Mesodermal cell (in vitro differentiated cells): ENCODE results near the gene KCNAB2.

Experiments
- H3K27ac ChIP-seq: 2 replicates; pipeline ENCODE4 v1.7.0; 2013; ENCODE audit warnings: mild to moderate bottlenecking, low read depth, low read length, moderate library complexity; ENCODE audit not compliant: severe bottlenecking
- H3K36me3 ChIP-seq: 2 replicates; pipeline ENCODE4 v1.7.1; 2013; ENCODE audit warnings: mild to moderate bottlenecking, low read length, moderate library complexity; ENCODE audit not compliant: control insufficient read depth, insufficient read depth
- H3K4me1 ChIP-seq: one replicate; pipeline ENCODE4 v1.7.1; 2013; ENCODE audit warnings: mild to moderate bottlenecking, low read length; ENCODE audit not compliant: insufficient read depth, control insufficient read depth, poor library complexity, severe bottlenecking
- H3K4me3 ChIP-seq: 2 replicates; pipeline ENCODE4 v1.7.0; 2013; ENCODE audit warnings: low read length, control low read depth, mild to moderate bottlenecking; ENCODE audit not compliant: insufficient read depth, poor library complexity, severe bottlenecking; ENCODE audit errors: extremely low read depth
- H3K9me3 ChIP-seq: 2 replicates; pipeline ENCODE4 v1.7.1; 2013; ENCODE audit warnings: mild to moderate bottlenecking, low read length, moderate library complexity; ENCODE audit not compliant: control insufficient read depth
- WGBS, 2 experiments: methylation state at CpG; one replicate each; pipeline ENCODE4 v1.1.5; 2013; ENCODE audit warnings: missing lambda C conversion rate in 2 of 2; ENCODE audit not compliant: insufficient coverage in 2 of 2; 5-methylcytosine and 5-hydroxymethylcytosine counted together

KCNAB2 gene

DNA sequence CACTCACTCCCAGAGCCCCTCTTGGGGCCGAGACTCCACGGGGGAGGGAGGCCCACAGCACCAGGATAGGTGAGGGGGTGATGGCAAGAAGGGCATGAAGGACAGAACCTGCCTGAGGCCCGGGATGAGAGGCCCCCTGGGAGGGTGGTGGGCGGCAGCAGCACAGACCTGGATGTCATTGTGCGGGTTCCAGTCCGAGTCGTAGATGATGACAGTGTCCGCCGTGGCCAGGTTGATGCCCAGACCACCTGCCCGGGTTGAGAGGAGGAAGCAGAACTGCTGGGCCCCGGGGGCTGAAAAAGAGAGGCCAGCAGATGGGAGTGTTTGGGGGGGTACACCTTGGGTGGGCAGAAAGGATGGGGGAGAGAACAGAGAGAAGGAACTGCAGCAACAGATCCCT lies 84.3 kb downstream of the KCNAB2 start:
- Histone ChIP-seq H3K4me3 (no peak overlapping the region), H3K9me3 (no peaks in the 10 kb centered on the region), H3K27ac (no peak overlapping the region), H3K4me1 (no peaks in the 10 kb centered on the region), H3K36me3 (no peaks in the 10 kb centered on the region)
- 84 to 89% methylated on average over 8 of the region's 11 CpGs for WGBS, 2 experiments

DNA sequence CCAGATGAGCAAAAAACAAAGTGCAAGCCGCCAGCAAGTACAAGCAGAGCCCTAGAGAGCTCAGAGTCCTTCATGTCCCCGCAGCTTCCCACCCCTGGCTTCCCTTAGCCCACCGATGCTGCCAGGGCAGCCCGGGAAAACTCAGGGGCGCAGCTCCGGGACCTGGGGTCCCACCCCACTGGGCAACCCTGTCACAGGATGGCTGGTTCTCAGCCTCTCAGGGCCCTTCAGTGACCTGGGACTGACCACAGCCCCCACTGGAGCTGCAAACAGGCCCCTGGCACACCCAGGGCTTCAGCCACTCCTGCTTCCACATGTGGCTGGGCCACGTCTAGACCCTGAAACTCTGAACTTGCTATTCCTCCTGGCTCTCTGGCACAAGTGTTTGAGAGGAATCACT lies 84.9 kb downstream of the KCNAB2 start:
- 88 to 94% methylated on average over 4 to 7 of the region's 7 CpGs for WGBS, 2 experiments
- no peaks in the 10 kb centered on the region for H3K9me3 ChIP-seq
- H3K27ac ChIP-seq: no peak overlapping the region
- no peaks in the 10 kb centered on the region for H3K36me3 ChIP-seq
- no peaks in the 10 kb centered on the region for H3K4me1 ChIP-seq
- no peak overlapping the region for H3K4me3 ChIP-seq

DNA sequence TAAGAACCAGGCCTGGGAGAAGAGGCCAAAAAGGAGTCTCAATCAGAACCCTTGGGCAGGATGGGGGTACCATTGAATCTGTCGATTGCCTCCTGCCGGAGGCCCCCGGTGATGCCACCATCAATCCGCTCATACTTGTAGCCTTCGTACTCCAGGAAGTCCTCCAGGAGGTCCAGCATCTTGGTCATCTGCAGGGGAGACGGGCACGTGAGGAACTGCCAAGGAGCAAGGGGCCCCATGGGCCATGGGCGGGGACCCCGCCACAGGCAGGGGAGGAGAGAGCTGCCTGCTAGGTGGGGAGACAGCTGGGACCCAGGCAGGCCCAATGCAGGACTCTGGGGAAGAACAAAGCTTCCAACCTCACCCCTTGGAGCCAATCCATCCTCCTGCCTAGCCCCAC lies 85.9 kb downstream of the KCNAB2 start:
- no peak overlapping the region for H3K27ac ChIP-seq
- no peaks in the 10 kb centered on the region for H3K9me3 ChIP-seq
- no peaks in the 10 kb centered on the region for H3K4me1 ChIP-seq
- H3K36me3 ChIP-seq: no peaks in the 10 kb centered on the region
- no peak overlapping the region for H3K4me3 ChIP-seq
- WGBS, 2 experiments: 91 to 95% methylated on average over 9 of the region's 9 CpGs

DNA sequence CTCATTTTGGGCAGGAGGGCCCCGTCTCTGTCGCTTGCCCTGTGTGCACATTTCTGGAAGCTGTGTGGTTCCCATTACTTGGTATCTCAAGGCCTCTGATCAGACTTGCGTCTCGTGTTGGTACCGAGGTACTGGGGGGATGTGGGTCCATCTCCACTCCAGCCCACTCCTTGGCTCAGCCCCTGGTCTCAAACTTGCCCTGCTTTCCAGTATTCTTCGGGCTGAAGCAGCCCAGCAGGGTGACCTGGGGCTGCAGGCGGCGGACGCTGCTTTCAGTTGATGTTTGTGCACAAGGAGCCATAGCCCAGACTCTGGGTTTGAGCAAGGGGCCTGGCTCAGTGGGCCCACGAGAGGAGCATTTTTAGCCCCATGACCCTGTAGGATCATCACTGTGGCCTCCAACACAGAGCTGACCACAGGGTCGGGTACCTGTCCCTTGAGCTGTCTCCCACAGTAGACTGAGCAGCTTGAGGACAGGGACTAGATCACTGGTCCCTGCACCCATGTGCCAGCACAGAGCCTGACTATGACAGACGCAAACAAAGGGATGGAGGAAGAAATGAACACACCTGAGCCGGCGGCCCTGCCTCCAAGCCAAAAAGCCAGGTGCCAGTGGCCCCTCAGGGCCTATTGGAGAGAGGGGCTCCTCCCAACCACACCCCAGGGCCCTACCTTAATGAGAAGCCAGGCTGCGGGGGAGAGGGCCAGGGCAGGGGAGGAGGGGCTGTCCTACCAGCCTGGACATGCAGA lies 87.6 kb downstream of the KCNAB2 start:
- Histone ChIP-seq H3K4me3 (no peak overlapping the region), H3K9me3 (no peaks in the 10 kb centered on the region), H3K27ac (no peak overlapping the region), H3K36me3 (no peaks in the 10 kb centered on the region), H3K4me1 (no peaks in the 10 kb centered on the region)
- WGBS, 2 experiments: 87 to 88% methylated on average over 12 to 14 of the region's 15 CpGs

GRCh38 chr1:6134206-6134605 lies 88.5 kb downstream of the KCNAB2 start:
- Histone ChIP-seq H3K4me1 (no peaks in the 10 kb centered on the region), H3K9me3 (no peaks in the 10 kb centered on the region), H3K36me3 (no peaks in the 10 kb centered on the region), H3K27ac (no peak overlapping the region), H3K4me3 (no peak overlapping the region)
- WGBS, 2 experiments: 90 to 92% methylated on average over 9 to 11 of the region's 11 CpGs

- Histone ChIP-seq H3K4me1 (no peaks in the 10 kb centered on the region), H3K4me3 (no peak overlapping the region), H3K36me3 (no peaks in the 10 kb centered on the region), H3K9me3 (no peaks in the 10 kb centered on the region), H3K27ac (no peak overlapping the region)
- 89 to 95% methylated on average over 22 of the region's 22 CpGs for WGBS, 2 experiments
Observed at GRCh38 chr1:6134741-6135510, 89.2 kb downstream of the KCNAB2 start.

GRCh38 chr1:6136516-6137220 lies 91.0 kb downstream of the KCNAB2 start:
- Histone ChIP-seq H3K27ac (no peak overlapping the region), H3K4me3 (no peak overlapping the region), H3K4me1 (no peaks in the 10 kb centered on the region), H3K36me3 (no peaks in the 10 kb centered on the region), H3K9me3 (no peaks in the 10 kb centered on the region)
- WGBS, 2 experiments: 92 to 93% methylated on average over 13 to 14 of the region's 16 CpGs

DNA sequence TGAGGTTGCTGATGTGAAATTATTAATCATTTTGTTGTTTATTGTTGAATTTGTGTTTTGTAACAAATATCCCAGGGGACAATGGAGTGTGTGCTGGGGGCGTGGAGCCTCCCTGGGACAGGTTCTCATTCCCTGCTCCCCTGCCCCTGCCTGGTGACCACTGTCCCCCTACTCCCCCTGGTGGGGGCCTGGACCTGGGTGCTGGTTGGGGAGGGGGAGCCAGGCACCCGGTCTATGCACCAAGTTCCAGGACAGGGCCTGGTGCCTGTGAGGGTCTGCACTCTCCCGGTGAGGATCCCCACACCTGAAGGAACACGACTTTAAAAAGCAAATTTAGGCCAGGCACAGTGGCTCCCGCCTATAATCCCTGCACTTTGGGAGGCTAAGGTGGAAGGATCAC lies 92.1 kb downstream of the KCNAB2 start:
- H3K9me3 ChIP-seq: no peaks in the 10 kb centered on the region
- 71 to 85% methylated on average over 3 to 4 of the region's 5 CpGs for WGBS, 2 experiments
- H3K27ac ChIP-seq: no peak overlapping the region
- no peaks in the 10 kb centered on the region for H3K4me1 ChIP-seq
- H3K36me3 ChIP-seq: no peaks in the 10 kb centered on the region
- H3K4me3 ChIP-seq: no peak overlapping the region

DNA sequence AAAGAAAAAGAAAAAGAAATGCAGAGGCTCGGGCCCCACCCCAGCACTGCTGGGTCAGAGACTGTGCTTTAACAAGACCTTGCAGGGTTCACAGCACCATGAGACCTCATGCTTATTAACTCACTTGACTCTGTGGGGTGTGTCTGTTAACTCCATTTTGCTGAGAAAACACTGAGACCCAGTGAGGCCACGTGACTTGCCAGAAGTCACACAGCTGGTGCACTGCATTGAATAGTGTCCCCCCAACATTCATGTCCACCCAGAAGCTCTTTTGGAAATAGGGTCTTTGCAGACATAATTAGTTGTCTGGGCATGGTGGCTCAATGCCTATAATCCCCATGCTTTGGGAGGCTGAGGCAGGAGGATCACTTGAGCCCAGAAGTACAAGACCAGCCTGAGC lies 94.7 kb downstream of the KCNAB2 start:
- no peak overlapping the region for H3K27ac ChIP-seq
- no peaks in the 10 kb centered on the region for H3K9me3 ChIP-seq
- H3K4me3 ChIP-seq: no peak overlapping the region
- no peaks in the 10 kb centered on the region for H3K36me3 ChIP-seq
- WGBS, 2 experiments: 78 to 90% methylated on average over 1 to 2 of the region's 2 CpGs
- no peaks in the 10 kb centered on the region for H3K4me1 ChIP-seq

GRCh38 chr1:6141592-6141991 lies 95.9 kb downstream of the KCNAB2 start:
- Histone ChIP-seq H3K27ac (no peak overlapping the region), H3K4me3 (no peak overlapping the region), H3K4me1 (no peaks in the 10 kb centered on the region), H3K36me3 (no peaks in the 10 kb centered on the region), H3K9me3 (no peaks in the 10 kb centered on the region)
- 67 to 86% methylated on average over 2 to 3 of the region's 7 CpGs for WGBS, 2 experiments
